HEK293T (cell line): Measurements from ENCODE around the gene SCNN1B.

ENCODE experiments used
- CTCF ChIA-PET: fragments of 350-600 bp; formaldehyde crosslinking; extraction: SDS; loops from one replicate; lab custom pipeline; 2021; ENCODE audit warnings: antibody characterized with exemption, inconsistent platforms; lab: Yijun Ruan, JAX
- POLR2A ChIA-PET: fragments of 350-600 bp; formaldehyde crosslinking; extraction: SDS; loops from one replicate; lab custom pipeline; 2020; ENCODE audit warnings: antibody characterized with exemption, inconsistent platforms; lab: Yijun Ruan, JAX
- DNase-seq: peaks from one replicate; pipeline ENCODE4 v3.0.0; 2012; ENCODE audit warnings: mixed read lengths; ENCODE audit errors: extremely low spot score
- ARNT ChIP-seq: fragments of 450-650 bp; IDR thresholded peaks from 2 replicates; pipeline ENCODE4 v1.6.1; 2017; ENCODE audit warnings: mild to moderate bottlenecking
- BHLHE40 ChIP-seq: fragments of 450-650 bp; IDR thresholded peaks from 2 replicates; pipeline ENCODE4 v1.6.1; 2016; ENCODE audit warnings: mild to moderate bottlenecking, moderate library complexity, borderline replicate concordance
- CTBP1 ChIP-seq: fragments of 450-650 bp; IDR thresholded peaks from 2 replicates; pipeline ENCODE4 v1.6.1; 2016; ENCODE audit warnings: borderline replicate concordance
- ELF4 ChIP-seq: fragments of 450-650 bp; IDR thresholded peaks from 2 replicates; pipeline ENCODE4 v1.6.1; 2017; ENCODE audit warnings: antibody characterized with exemption
- FOXA1 ChIP-seq: fragments of 450-650 bp; IDR thresholded peaks from 2 replicates; pipeline ENCODE4 v1.6.1; 2016; ENCODE audit warnings: mild to moderate bottlenecking
- FOXK2 ChIP-seq: fragments of 450-650 bp; IDR thresholded peaks from 2 replicates; pipeline ENCODE4 v1.6.1; 2016; ENCODE audit warnings: mild to moderate bottlenecking
- FOXM1 ChIP-seq: fragments of 450-650 bp; IDR thresholded peaks from 2 replicates; pipeline ENCODE4 v1.6.1; 2017; ENCODE audit warnings: mild to moderate bottlenecking, borderline replicate concordance
- HDGF ChIP-seq: fragments of 450-650 bp; IDR thresholded peaks from 2 replicates; pipeline ENCODE4 v1.6.1; 2017; ENCODE audit warnings: antibody characterized with exemption, borderline replicate concordance
- L3MBTL2 ChIP-seq: fragments of 450-650 bp; conservative IDR thresholded peaks from 2 replicates; pipeline ENCODE4 v1.6.1; 2016; ENCODE audit warnings: mild to moderate bottlenecking
- LEF1 ChIP-seq: fragments of 450-650 bp; IDR thresholded peaks from 2 replicates; pipeline ENCODE4 v1.6.1; 2017; ENCODE audit warnings: mild to moderate bottlenecking, borderline replicate concordance
- NFRKB ChIP-seq: fragments of 450-650 bp; IDR thresholded peaks from 2 replicates; pipeline ENCODE4 v1.6.1; 2016; ENCODE audit warnings: mild to moderate bottlenecking, moderate library complexity
- PKNOX1 ChIP-seq: fragments of 450-650 bp; IDR thresholded peaks from 2 replicates; pipeline ENCODE4 v1.6.1; 2016
- SP1 ChIP-seq: fragments of 450-650 bp; IDR thresholded peaks from 2 replicates; pipeline ENCODE4 v1.6.1; 2017
- SUZ12 ChIP-seq: fragments of 450-650 bp; IDR thresholded peaks from 2 replicates; pipeline ENCODE4 v1.6.1; 2016; ENCODE audit warnings: mild to moderate bottlenecking
- TARDBP ChIP-seq: fragments of 450-650 bp; IDR thresholded peaks from 2 replicates; pipeline ENCODE4 v1.6.1; 2016
- ZNF384 ChIP-seq: fragments of 450-650 bp; IDR thresholded peaks from 2 replicates; pipeline ENCODE4 v1.6.1; 2016

Gene SCNN1B

GRCh38 chr16:23320693-23321092 lies 18.6 kb downstream of the SCNN1B start:
- POLR2A ChIA-PET: no interaction called here
- no peak for TF ChIP-seq FOXA1
- no peak for TF ChIP-seq SP1
- no peak for TF ChIP-seq TARDBP
- no peak for TF ChIP-seq FOXM1
- TF ChIP-seq NFRKB: no peak
- no peak for TF ChIP-seq LEF1
- TF ChIP-seq ZNF384: no peak
- TF ChIP-seq CTBP1: no peak
- no peak for TF ChIP-seq L3MBTL2
- TF ChIP-seq FOXK2: no peak
- TF ChIP-seq ELF4: no peak
- no peak for TF ChIP-seq PKNOX1
- TF ChIP-seq ARNT: no peak
- no peak for TF ChIP-seq BHLHE40
- no peak for TF ChIP-seq HDGF
- CTCF ChIA-PET: interaction anchor here (0.7 kb wide), 1 partner anchor 11 kb away, joined by 3 read pairs; no protein-coding TSS in a partner anchor
- no peak for DNase-seq

GRCh38 chr16:23321206-23321875 lies 19.2 kb downstream of the SCNN1B start:
- DNase-seq: no peak
- ChIA-PET CTCF (interaction anchor here (0.7 kb wide), 1 partner anchor 10 kb away, joined by 3 read pairs; no protein-coding TSS in a partner anchor), POLR2A (no interaction called here)
- TF ChIP-seq FOXM1: no peak
- TF ChIP-seq ELF4: no peak
- TF ChIP-seq FOXA1: no peak
- no peak for TF ChIP-seq CTBP1
- TF ChIP-seq LEF1: no peak
- TF ChIP-seq FOXK2: no peak
- no peak for TF ChIP-seq SUZ12
- no peak for TF ChIP-seq HDGF
- no peak for TF ChIP-seq NFRKB
- no peak for TF ChIP-seq TARDBP
- no peak for TF ChIP-seq BHLHE40
- TF ChIP-seq ZNF384: no peak

- no peak for DNase-seq
- POLR2A ChIA-PET: no interaction called here
- no peak for TF ChIP-seq HDGF
- TF ChIP-seq SUZ12: no peak
- no peak for TF ChIP-seq ZNF384
- no peak for TF ChIP-seq FOXK2
- no peak for TF ChIP-seq FOXM1
- TF ChIP-seq ARNT: no peak
- TF ChIP-seq ELF4: no peak
- TF ChIP-seq NFRKB: no peak
- no peak for TF ChIP-seq CTBP1
- no peak for TF ChIP-seq TARDBP
- no peak for TF ChIP-seq FOXA1
- CTCF ChIA-PET: interaction anchor here (1.0 kb wide), 1 partner anchor 112 kb away, joined by 4 read pairs; no protein-coding TSS in a partner anchor
These were observed 21.3 kb downstream of the SCNN1B start for GRCh38 chr16:23323224-23324030.

GRCh38 chr16:23324727-23325126 lies 22.6 kb downstream of the SCNN1B start:
- CTCF ChIA-PET: interaction anchor here (0.5 kb wide), 1 partner anchor 265 kb away, joined by 3 read pairs; no protein-coding TSS in a partner anchor
- TF ChIP-seq BHLHE40 (no peak), PKNOX1 (no peak)
- DNase-seq: no peak
- POLR2A ChIA-PET: no interaction called here

GRCh38 chr16:23327836-23328235 lies 25.7 kb downstream of the SCNN1B start:
- TF ChIP-seq NFRKB: no peak
- no peak for TF ChIP-seq ZNF384
- TF ChIP-seq HDGF: no peak
- TF ChIP-seq SP1: no peak
- no peak for TF ChIP-seq CTBP1
- no peak for TF ChIP-seq TARDBP
- TF ChIP-seq FOXM1: no peak
- TF ChIP-seq ELF4: no peak
- no peak for TF ChIP-seq FOXA1
- TF ChIP-seq LEF1: no peak
- no peak for TF ChIP-seq ARNT
- no peak for TF ChIP-seq FOXK2
- no peak for TF ChIP-seq SUZ12
- no peak for DNase-seq
- ChIA-PET POLR2A (no interaction called here), CTCF (no interaction called here)

GRCh38 chr16:23330161-23330560 lies 28.1 kb downstream of the SCNN1B start:
- POLR2A ChIA-PET: no interaction called here
- TF ChIP-seq LEF1: no peak
- TF ChIP-seq SUZ12: no peak
- no peak for TF ChIP-seq TARDBP
- DNase-seq: no peak
- CTCF ChIA-PET: interaction anchor here (1.1 kb wide), 1 partner anchor 105 kb away, joined by 3 read pairs; no protein-coding TSS in a partner anchor
